KG1 (cell line): ENCODE measurements around the gene FNIP1.
"Not testable (repeated sequence)": the region's sequence is repeated elsewhere in the genome, so short reads cannot be mapped to it uniquely, and the experiment has no call there.

ENCODE experiments used
- DNase-seq: peaks from one replicate; lab custom pipeline; 2025; lab: John Stamatoyannopoulos, UW

Gene FNIP1

DNA sequence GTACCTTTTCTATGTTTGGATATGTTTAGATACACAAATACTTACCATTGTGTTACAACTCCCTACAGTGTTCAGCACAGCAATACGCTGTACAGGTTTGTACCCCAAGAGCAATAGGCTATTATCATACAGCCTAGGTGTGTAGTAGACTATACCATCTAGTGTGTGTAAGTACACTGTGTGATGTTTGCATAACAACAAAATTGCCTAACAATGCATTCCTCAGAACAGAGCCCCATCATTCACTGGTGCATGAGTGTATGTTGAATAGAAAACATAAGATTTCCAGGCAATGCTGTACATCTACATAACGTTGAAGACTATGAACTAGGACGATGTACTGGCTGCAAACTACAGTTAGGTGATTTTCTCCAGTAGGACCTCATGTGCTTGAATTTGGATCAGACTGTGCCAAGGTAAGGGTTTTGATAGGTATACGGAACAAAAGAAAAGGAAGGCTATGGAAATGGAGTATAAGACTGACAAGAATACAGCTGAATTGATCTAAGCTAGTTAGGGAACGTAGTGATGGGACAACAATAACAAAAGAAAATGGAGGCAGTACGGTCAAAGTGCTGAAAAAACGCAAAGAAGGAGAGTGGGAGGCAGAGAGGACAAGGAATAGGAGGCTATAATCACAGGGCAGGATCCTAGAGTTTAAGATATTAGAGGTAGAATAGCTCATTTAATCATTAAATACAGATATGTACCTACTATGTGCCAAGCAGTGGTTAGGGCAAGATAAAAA, 46.9 kb downstream of the FNIP1 start:
- DNase-seq = no peak

DNA sequence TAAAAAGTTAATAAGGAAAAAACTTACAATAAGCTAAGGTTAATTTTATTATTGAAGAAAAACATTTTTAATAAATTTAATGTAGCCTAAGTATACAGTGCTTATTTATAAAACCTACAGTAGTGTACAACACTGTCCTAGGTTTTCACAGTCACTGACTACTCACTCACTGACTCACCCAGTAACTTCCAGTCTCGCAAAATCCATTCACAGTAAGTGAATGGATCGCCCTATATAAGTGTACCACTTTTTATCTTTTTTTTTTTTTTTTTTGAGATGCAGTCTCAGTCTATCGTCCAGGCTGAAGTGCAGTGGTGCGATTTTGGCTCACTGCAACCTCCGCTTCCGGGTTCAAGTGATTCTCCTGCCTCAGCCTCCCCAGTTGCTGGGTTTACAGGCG, 47.7 kb downstream of the FNIP1 start:
- no peak for DNase-seq

- peak; percentile 5 for DNase-seq
Measured at GRCh38 chr5:131747180-131748105, 49.4 kb downstream of the FNIP1 start.

GRCh38 chr5:131746423-131746822, 50.4 kb downstream of the FNIP1 start:
- DNase-seq = no peak

GRCh38 chr5:131745703-131746102, 51.1 kb downstream of the FNIP1 start:
- DNase-seq = no peak

DNA sequence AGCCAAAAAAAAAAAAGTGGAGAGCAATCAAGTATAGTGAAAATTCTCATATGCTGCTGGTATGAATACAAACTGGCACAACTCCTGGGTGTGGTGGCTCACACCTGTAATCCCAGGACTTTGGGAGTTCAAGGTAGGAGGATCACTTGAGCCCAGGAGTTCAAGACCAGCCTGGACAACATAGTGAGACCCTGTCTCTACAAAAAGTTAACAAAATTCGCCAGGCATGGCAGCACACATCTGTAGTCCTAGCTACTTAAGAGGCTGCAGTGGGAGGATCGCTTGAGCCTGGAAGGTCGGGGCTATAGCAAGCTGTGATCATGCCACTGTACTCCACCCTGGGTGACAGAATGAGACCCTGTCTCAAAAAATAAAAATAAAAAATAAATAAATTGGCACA, 51.7 kb downstream of the FNIP1 start:
- DNase-seq = no peak

- DNase-seq = no peak
Measured at GRCh38 chr5:131740477-131740876, 56.3 kb downstream of the FNIP1 start.

GRCh38 chr5:131735393-131735792, 61.4 kb downstream of the FNIP1 start:
- no peak for DNase-seq

DNA sequence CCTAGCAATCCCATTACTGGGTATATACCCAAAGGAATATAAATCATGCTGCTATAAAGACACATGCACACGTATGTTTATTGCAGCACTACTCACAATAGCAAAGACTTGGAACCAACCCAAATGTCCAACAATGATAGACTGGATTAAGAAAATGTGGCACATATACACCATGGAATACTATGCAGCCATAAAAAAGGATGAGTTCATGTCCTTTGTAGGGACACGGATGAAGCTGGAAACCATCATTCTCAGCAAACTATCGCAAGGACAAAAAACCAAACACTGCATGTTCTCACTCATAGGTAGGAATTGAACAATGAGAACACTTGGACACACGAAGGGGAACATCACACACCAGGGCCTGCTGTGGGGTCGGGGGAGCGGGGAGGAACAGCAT, 61.9 kb downstream of the FNIP1 start:
- not testable (repeated sequence) for DNase-seq

DNA sequence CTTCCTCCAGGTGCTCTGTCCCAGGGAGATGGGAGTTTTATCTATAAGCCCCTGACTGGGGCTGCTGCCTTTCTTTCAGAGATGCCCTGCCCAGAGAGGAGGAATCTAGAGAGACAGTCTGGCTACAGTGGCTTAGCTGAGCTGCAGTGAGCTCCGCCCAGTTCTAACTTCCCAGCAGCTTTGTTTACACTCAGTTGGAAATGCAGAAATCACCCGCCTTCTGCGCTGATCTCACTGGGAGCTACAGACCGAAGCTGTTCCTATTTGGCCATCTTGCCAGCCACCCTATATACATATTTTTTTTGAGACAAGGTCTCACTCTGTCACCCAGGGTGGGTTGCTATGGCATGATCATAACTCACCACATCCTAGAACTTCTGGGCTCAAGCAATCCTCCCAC, 67.5 kb downstream of the FNIP1 start:
- DNase-seq = not testable (repeated sequence)

DNA sequence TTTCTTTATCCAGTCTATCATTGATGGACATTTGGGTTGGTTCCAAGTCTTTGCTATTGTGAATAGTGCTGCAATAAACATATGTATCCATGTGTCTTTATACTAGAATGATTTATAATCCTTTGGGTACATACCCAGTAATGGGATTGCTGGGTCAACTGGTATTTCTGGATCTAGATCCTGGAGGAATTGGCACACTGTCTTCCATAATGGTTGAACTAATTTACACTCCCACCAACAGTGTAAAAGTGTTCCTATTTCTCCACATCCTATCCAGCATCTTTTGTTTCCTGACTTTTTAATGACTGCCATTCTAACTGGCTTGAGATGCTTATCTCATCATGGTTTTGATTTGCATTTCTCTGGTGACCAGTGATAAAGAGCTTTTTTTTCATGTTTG, 72.7 kb downstream of the FNIP1 start:
- not testable (repeated sequence) for DNase-seq

GRCh38 chr5:131720714-131721113, 76.1 kb downstream of the FNIP1 start:
- no peak for DNase-seq

- no peak for DNase-seq
Measured at GRCh38 chr5:131719564-131719963, 77.3 kb downstream of the FNIP1 start.

- DNase-seq = no peak
Measured at GRCh38 chr5:131718487-131719014, 78.3 kb downstream of the FNIP1 start.

GRCh38 chr5:131717164-131717563, 79.7 kb downstream of the FNIP1 start:
- DNase-seq = not testable (repeated sequence)

DNA sequence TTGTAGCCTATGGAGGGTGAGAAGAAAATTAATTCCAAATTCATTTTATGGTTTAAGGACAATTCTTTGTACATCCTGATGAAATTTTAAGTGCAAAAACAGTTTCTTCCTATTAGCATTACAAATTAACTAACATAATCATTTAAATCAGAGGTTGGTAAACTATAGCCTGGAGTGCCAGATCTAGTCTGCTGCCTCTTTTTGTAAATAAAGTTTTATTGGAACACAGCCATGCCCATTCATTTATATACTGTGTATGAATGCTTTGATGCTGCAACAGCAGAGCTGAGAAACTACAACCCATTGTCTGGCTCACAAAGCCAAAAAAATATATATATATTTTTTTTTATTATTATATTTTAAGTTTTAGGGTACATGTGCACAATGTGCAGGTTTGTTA, 80.2 kb downstream of the FNIP1 start:
- DNase-seq = no peak

DNA sequence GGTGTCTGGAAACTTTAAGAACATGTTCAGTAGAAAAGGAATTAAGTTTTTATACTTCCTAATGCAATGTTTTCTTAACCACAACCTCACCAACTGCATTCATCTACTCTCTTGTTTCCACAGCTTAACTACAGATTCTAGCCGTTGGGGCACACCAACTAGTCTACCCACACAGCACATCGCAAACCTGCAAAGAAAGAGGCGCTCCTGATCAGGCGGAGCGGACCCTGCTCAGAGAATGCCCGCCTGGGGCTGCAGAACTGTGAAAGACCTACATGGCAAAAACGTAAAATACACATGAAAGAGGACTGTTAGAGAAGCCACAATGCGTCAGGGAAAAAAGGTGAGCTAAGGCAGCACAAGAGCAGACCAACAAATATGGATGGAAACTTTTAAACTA, 86.4 kb downstream of the FNIP1 start:
- no peak for DNase-seq

GRCh38 chr5:131709043-131709442, 87.8 kb downstream of the FNIP1 start:
- DNase-seq = no peak

DNA sequence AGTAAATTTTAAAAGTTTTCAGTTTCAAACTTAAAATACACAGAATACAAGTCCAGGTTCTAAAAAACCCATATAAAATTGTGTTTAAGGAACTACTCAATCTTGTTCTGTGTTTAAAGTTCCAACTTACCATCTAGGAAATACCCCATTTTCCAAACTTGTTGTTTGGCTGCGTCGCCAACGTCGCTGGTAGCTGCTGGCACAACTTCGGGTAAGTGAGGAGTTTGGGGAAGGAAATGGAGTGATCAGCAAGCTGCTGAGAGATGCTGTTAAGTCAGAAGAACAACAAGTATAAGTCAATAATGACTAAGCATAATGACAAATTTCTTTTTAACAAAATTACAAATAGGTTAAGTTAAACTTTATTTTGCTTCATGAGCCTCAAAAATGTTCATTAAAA, 90.5 kb downstream of the FNIP1 start:
- DNase-seq = no peak

- DNase-seq = no peak
Measured at GRCh38 chr5:131694926-131695325, 101.9 kb downstream of the FNIP1 start.

DNA sequence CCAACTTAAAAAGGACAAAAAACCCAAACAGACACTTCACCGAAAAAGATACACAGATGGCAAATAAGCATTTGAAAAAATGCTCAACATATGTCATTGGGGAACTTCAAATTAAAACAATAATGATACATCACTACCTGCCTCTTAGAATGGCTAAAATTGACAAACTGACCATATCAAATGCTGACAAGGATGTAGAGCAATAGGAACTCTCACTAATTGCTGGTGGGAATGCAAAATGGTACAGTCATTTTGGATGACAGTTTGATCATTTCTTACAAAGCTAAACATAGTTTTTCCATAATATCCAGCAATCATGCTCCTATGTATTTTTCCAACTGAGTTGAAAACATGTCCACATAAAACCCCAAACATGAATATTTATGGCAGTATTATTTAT, 102.9 kb downstream of the FNIP1 start:
- no peak for DNase-seq

DNA sequence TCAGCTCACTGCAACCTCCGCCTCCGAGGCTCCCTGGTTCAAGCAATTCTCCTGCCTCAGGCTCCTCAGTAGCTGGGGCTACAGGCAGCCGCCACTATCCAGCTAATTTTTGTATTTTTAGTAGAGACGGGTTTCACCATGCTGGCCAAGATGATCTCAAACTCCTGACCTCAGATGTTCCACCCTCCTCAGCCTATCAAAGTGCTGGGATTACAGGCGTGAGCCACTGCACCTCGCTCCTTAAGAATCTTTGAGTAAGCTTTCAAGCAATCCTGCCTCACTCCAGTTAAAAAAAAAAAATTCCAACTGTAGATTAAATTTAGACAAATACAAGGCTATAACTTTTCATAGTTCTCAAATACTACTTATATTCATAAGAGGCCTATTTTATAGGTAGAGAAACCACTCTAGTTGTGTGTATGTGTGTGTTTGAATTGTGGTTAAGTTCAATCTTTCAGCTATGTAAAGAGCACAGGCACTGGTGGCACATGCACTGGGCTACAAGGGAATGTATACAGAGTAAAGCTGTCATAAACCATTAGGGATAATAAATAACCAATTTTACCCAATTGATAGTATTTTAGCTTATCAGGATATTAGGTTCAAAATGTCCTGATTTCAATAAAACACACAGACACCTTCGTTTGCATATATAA, 111.2 kb downstream of the FNIP1 start:
- DNase-seq = no peak
